Activated CD8-positive, alpha-beta memory T cell treated with anti-CD3 and anti-CD28 coated beads, Interleukin-2, amount 10 ng/mL, durations not matched to agents 7 days and 5 days (primary cell): Measurements from ENCODE around the gene TLN1. TPM values are rescaled to one million over a fixed set of nuclear protein-coding genes. Genes with fewer than 3 reads are reported as not detected.
A peak's percentile ranks its signal among the peaks of the same experiment; 100 is the strongest.

Source experiments
- ATAC-seq: fragments of 150-1000 bp; cut with Tn5 transposase; one replicate; pipeline ENCODE4 v1.10.0; 2021; ENCODE audit warnings: moderate library complexity
- CTCF ChIA-PET: fragments of 350-600 bp; sonication (Branson Sonifier 250); formaldehyde crosslinking; loops from one replicate; lab custom pipeline; 2021; ENCODE audit warnings: antibody characterized with exemption; lab: Charles Lee
- DNase-seq: peaks from one replicate; pipeline ENCODE4 v3.0.0-alpha.2; 2020
- H3K27ac Mint-ChIP-seq: one replicate; pipeline ENCODE4 v1.8.0; 2021; ENCODE audit warnings: mild to moderate bottlenecking, mixed read lengths
- H3K27me3 Mint-ChIP-seq: one replicate; pipeline ENCODE4 v1.8.0; 2021; ENCODE audit warnings: mixed read lengths
- H3K36me3 Mint-ChIP-seq: one replicate; pipeline ENCODE4 v1.8.0; 2021; ENCODE audit warnings: mild to moderate bottlenecking, mixed read lengths
- H3K4me1 Mint-ChIP-seq: one replicate; pipeline ENCODE4 v1.8.0; 2021; ENCODE audit warnings: mixed read lengths
- H3K4me3 Mint-ChIP-seq: one replicate; pipeline ENCODE4 v1.8.0; 2021; ENCODE audit warnings: mild to moderate bottlenecking, moderate library complexity, mixed read lengths
- H3K9me3 Mint-ChIP-seq: one replicate; pipeline ENCODE4 v1.8.0; 2022; ENCODE audit warnings: low read depth, mixed read lengths
- total RNA-seq, 2 experiments: library from RNA; stranded (reverse); gene quantifications; one replicate each; pipeline ENCODE4 v1.2.3, GENCODE V29; 2021

Gene TLN1
- total RNA-seq, 2 experiments from 2014 or later, result 372 to 374 TPM

- no peaks in the 10 kb centered on the region for H3K36me3 Mint-ChIP-seq
- H3K27me3 Mint-ChIP-seq, result no peaks in the 10 kb centered on the region
- peaks cover 9% of the 10 kb centered on the region for H3K4me1 Mint-ChIP-seq
- no peaks in the 10 kb centered on the region for H3K9me3 Mint-ChIP-seq
- H3K27ac Mint-ChIP-seq, result no peak overlapping the region
- H3K4me3 Mint-ChIP-seq, result no peak overlapping the region
- DNase-seq (no peak), ATAC-seq (no peak)
- CTCF ChIA-PET, result interaction anchor here (1.2 to 2.6 kb wide), 3 partner anchors 12 to 47 kb away, joined by 4 to 22 read pairs (median 7); partner anchors contain the start of genes CCDC107, CREB3, RMRP and TLN1
Measured at GRCh38 chr9:35684921-35685320, 47.1 kb downstream of the TLN1 start.

GRCh38 chr9:35683323-35683722 lies 48.7 kb downstream of the TLN1 start:
- Mint-ChIP-seq H3K27ac (no peak overlapping the region), H3K9me3 (no peaks in the 10 kb centered on the region), H3K36me3 (no peaks in the 10 kb centered on the region), H3K4me3 (no peak overlapping the region), H3K27me3 (no peaks in the 10 kb centered on the region), H3K4me1 (peaks cover 1% of the 10 kb centered on the region)
- CTCF ChIA-PET, result interaction anchor here (0.9 to 2.6 kb wide), 3 partner anchors 13 to 71 kb away, joined by 3 to 22 read pairs (median 5); partner anchors contain the start of genes CCDC107 and RMRP
- ATAC-seq (no peak), DNase-seq (no peak)

- peaks cover 1% of the 10 kb centered on the region for H3K4me1 Mint-ChIP-seq
- H3K27me3 Mint-ChIP-seq, result no peaks in the 10 kb centered on the region
- DNase-seq (no peak), ATAC-seq (no peak)
- CTCF ChIA-PET, result interaction anchor here (1.0 to 2.6 kb wide), 2 partner anchors 14 to 25 kb away, joined by 5 to 22 read pairs; partner anchors contain the start of genes CCDC107 and RMRP
- no peaks in the 10 kb centered on the region for H3K9me3 Mint-ChIP-seq
- H3K4me3 Mint-ChIP-seq, result no peak overlapping the region
- H3K36me3 Mint-ChIP-seq, result no peaks in the 10 kb centered on the region
- no peak overlapping the region for H3K27ac Mint-ChIP-seq
Measured at GRCh38 chr9:35682520-35683315, 49.3 kb downstream of the TLN1 start.

- Mint-ChIP-seq H3K4me1 (no peaks in the 10 kb centered on the region), H3K4me3 (no peak overlapping the region), H3K36me3 (no peaks in the 10 kb centered on the region), H3K9me3 (no peaks in the 10 kb centered on the region), H3K27ac (no peak overlapping the region), H3K27me3 (peaks cover under 1% of the 10 kb centered on the region)
- DNase-seq (no peak), ATAC-seq (no peak)
- CTCF ChIA-PET, result no interaction called here
Measured at GRCh38 chr9:35682051-35682450, 49.9 kb downstream of the TLN1 start.

- H3K9me3 Mint-ChIP-seq, result no peaks in the 10 kb centered on the region
- CTCF ChIA-PET, result interaction anchor here (2.0 kb wide), 1 partner anchor 15 kb away, joined by 10 read pairs; no protein-coding TSS in a partner anchor
- no peaks in the 10 kb centered on the region for H3K36me3 Mint-ChIP-seq
- H3K27me3 Mint-ChIP-seq, result peaks cover 4% of the 10 kb centered on the region
- ATAC-seq (no peak), DNase-seq (no peak)
- H3K4me3 Mint-ChIP-seq, result no peak overlapping the region
- no peak overlapping the region for H3K27ac Mint-ChIP-seq
- H3K4me1 Mint-ChIP-seq, result peaks cover under 1% of the 10 kb centered on the region
Measured at GRCh38 chr9:35681341-35682002, 50.5 kb downstream of the TLN1 start.

- H3K27ac Mint-ChIP-seq, result no peak overlapping the region
- H3K36me3 Mint-ChIP-seq, result no peaks in the 10 kb centered on the region
- H3K9me3 Mint-ChIP-seq, result no peaks in the 10 kb centered on the region
- ATAC-seq, result no peak
- CTCF ChIA-PET, result interaction anchor here (0.8 to 2.0 kb wide), 3 partner anchors 16 to 69 kb away, joined by 4 to 10 read pairs (median 5); no protein-coding TSS in a partner anchor
- DNase-seq, result no peak
- H3K4me1 Mint-ChIP-seq, result peaks cover 4% of the 10 kb centered on the region
- H3K4me3 Mint-ChIP-seq, result no peak overlapping the region
- peaks cover 10% of the 10 kb centered on the region for H3K27me3 Mint-ChIP-seq
Measured at GRCh38 chr9:35680331-35681105, 51.5 kb downstream of the TLN1 start.

GRCh38 chr9:35679766-35680330 lies 52.1 kb downstream of the TLN1 start:
- no peak overlapping the region for H3K4me3 Mint-ChIP-seq
- CTCF ChIA-PET, result interaction anchor here (0.8 to 2.0 kb wide), 3 partner anchors 16 to 68 kb away, joined by 4 to 10 read pairs (median 5); no protein-coding TSS in a partner anchor
- no peak overlapping the region for H3K27ac Mint-ChIP-seq
- no peaks in the 10 kb centered on the region for H3K9me3 Mint-ChIP-seq
- no peaks in the 10 kb centered on the region for H3K36me3 Mint-ChIP-seq
- ATAC-seq (no peak), DNase-seq (no peak)
- peaks cover 13% of the 10 kb centered on the region for H3K27me3 Mint-ChIP-seq
- peaks cover 5% of the 10 kb centered on the region for H3K4me1 Mint-ChIP-seq

- peaks cover 9% of the 10 kb centered on the region for H3K4me1 Mint-ChIP-seq
- ATAC-seq (no peak), DNase-seq (no peak)
- no peak overlapping the region for H3K4me3 Mint-ChIP-seq
- peaks cover 21% of the 10 kb centered on the region for H3K27me3 Mint-ChIP-seq
- H3K27ac Mint-ChIP-seq, result no peak overlapping the region
- CTCF ChIA-PET, result interaction anchor here (1.8 to 2.0 kb wide), 2 partner anchors 9 to 17 kb away, joined by 4 to 10 read pairs; no protein-coding TSS in a partner anchor
- no peaks in the 10 kb centered on the region for H3K9me3 Mint-ChIP-seq
- peaks cover 3% of the 10 kb centered on the region for H3K36me3 Mint-ChIP-seq
Measured at GRCh38 chr9:35679091-35679490, 52.9 kb downstream of the TLN1 start.

- Mint-ChIP-seq H3K9me3 (no peaks in the 10 kb centered on the region), H3K27ac (no peak overlapping the region), H3K4me3 (peak overlapping the region; percentile 43), H3K36me3 (peaks cover 3% of the 10 kb centered on the region), H3K27me3 (peaks cover 27% of the 10 kb centered on the region), H3K4me1 (peaks cover 9% of the 10 kb centered on the region)
- ATAC-seq (peak; percentile 70), DNase-seq (peak; percentile 50)
- CTCF ChIA-PET, result interaction anchor here (0.9 to 2.5 kb wide), 8 partner anchors 12 to 65 kb away, joined by 3 to 13 read pairs (median 4); partner anchors contain the start of genes CCDC107 and RMRP
Measured at GRCh38 chr9:35675732-35676392, 56.1 kb downstream of the TLN1 start.

- ATAC-seq (no peak), DNase-seq (no peak)
- no peaks in the 10 kb centered on the region for H3K9me3 Mint-ChIP-seq
- H3K27me3 Mint-ChIP-seq, result peaks cover 27% of the 10 kb centered on the region
- H3K4me3 Mint-ChIP-seq, result no peak overlapping the region
- H3K36me3 Mint-ChIP-seq, result peaks cover 3% of the 10 kb centered on the region
- no peak overlapping the region for H3K27ac Mint-ChIP-seq
- CTCF ChIA-PET, result interaction anchor here (1.2 to 2.5 kb wide), 3 partner anchors 17 to 52 kb away, joined by 3 to 13 read pairs (median 4); partner anchors contain the start of genes CCDC107 and RMRP
- peaks cover 9% of the 10 kb centered on the region for H3K4me1 Mint-ChIP-seq
Measured at GRCh38 chr9:35675204-35675603, 56.8 kb downstream of the TLN1 start.

- ATAC-seq, result no peak
- no peak overlapping the region for H3K27ac Mint-ChIP-seq
- no peak for DNase-seq
- CTCF ChIA-PET, result interaction anchor here (1.4 to 2.5 kb wide), 2 partner anchors 22 kb away, joined by 8 to 13 read pairs; no protein-coding TSS in a partner anchor
- H3K4me3 Mint-ChIP-seq, result peak overlapping the region; percentile 1
- peaks cover 3% of the 10 kb centered on the region for H3K36me3 Mint-ChIP-seq
- peaks cover 9% of the 10 kb centered on the region for H3K4me1 Mint-ChIP-seq
- H3K27me3 Mint-ChIP-seq, result peaks cover 27% of the 10 kb centered on the region
- H3K9me3 Mint-ChIP-seq, result no peaks in the 10 kb centered on the region
Measured at GRCh38 chr9:35674025-35674361, 58.0 kb downstream of the TLN1 start.
